Right lobe of liver (tissue), 4 donors: ENCODE results near the gene RIMBP2.

ENCODE experiments used
- POLR2A ChIP-seq: fragments of 450-650 bp; IDR thresholded peaks from one replicate; pipeline ENCODE4 v1.6.1; 2017; ENCODE audit warnings: antibody characterized with exemption, mild to moderate bottlenecking
- TF ChIP-seq, protein P1 (sequence below), 4 donors: fragments of 200-600 bp in 3 of 4; fragments of 450-650 bp in 1 of 4; IDR thresholded peaks; one replicate each; pipeline versions ENCODE4 v1.5.1 to v1.8.0; 2016 to 2022; ENCODE audit warnings: antibody characterized with exemption in 4 of 4, mild to moderate bottlenecking in 2 of 4
- donor health status: DM: no; HTN: no; CAD: no.
- donor health status: DM: no; HTN: no; CAD: no.
- donor health status: DM: no; HTN: yes; CAD: no.

DNA sequence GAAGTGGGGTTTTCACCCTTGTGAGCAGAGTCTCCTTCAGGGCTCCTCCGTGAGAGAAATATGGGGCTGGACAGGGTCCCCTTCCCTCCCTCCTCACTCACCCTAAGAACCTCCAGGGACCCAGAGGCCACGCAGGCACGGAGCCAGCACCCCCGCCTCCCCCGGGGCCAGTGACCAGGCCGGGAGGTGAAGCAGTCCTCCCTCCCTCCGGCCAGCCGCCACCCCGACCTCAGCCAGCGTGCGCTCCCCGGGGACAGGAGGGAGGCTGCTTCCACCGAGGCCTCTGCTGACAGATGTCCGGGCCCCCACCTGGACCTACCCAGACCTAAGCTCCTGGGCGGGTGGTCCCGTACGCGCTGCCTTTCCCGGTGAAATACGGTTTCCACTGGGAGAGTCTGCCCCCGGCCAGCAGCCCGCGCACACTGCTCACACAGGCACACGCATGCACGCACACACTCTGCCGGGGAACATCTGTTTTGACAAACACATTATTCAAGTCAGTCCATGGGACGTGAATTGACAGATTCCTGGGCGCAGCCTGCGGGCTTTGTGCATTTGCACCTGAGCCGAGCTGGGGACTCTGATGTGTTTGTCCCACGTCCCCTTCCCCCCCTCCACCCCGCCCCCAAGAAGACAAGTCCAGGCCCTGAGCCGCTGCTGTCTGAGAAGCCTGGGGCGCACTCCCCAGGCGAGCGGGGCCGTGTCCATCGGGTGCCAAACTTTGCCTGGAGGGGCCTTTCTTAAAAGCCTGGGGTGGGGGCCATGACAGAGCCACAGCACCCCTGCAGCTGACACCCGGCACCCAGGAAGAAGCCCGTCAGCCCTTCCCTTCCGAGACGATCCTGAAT, 725 bp downstream of the RIMBP2 start:
- TF ChIP-seq POLR2A = no peak
- TF ChIP-seq, protein P1, sequence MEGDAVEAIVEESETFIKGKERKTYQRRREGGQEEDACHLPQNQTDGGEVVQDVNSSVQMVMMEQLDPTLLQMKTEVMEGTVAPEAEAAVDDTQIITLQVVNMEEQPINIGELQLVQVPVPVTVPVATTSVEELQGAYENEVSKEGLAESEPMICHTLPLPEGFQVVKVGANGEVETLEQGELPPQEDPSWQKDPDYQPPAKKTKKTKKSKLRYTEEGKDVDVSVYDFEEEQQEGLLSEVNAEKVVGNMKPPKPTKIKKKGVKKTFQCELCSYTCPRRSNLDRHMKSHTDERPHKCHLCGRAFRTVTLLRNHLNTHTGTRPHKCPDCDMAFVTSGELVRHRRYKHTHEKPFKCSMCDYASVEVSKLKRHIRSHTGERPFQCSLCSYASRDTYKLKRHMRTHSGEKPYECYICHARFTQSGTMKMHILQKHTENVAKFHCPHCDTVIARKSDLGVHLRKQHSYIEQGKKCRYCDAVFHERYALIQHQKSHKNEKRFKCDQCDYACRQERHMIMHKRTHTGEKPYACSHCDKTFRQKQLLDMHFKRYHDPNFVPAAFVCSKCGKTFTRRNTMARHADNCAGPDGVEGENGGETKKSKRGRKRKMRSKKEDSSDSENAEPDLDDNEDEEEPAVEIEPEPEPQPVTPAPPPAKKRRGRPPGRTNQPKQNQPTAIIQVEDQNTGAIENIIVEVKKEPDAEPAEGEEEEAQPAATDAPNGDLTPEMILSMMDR (IDR thresholded peaks at IDR 0.05) = no peak
